Measurements from ENCODE around the gene NSA2. TPM values are rescaled to one million over a fixed set of nuclear protein-coding genes. Genes with fewer than 3 reads are reported as not detected.

Gene NSA2
- total and polyA plus RNA-seq, 2 of the 13 experiments (the other 11 are each of a cell fraction or from before 2014, with no cell fraction given), result 33.0 to 101 TPM

DNA sequence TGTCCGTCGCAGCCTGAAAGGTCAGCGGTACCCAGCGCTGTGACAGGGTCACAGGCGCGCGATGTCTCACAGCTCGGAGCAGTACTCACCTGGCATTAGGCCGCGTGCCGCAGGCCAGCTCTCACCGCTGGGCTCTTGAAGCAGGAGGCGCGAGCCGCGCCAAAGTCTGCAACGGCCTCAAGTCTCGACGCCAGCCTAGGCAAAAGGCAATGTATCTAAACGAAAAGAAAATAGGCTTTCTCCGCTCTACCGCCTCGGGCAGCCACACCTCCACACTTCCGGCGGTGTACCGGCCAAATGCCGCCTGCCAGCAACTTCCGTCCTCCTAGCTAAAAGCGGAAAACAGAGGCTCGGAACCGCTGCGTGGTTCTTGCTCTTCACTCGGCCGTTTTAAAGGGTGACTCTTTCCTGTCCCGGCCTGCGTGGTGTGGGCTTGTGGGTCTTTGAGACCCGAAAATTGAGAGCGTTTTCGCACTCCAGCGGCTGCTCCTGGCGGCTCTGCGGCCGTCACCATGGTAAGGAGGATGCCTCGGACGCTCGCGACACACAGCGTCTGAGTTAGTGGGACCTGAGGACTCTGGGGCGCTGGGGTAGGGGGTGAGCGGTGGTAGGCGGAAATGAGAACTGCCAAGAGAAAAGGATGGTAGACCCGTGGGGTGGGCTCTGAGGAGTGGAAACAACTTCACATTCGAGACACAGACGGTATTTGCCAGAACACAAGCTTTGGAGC is at the start of gene NSA2, which contains the start of gene GFM2 (continued):
- TF ChIP-seq, protein P1, sequence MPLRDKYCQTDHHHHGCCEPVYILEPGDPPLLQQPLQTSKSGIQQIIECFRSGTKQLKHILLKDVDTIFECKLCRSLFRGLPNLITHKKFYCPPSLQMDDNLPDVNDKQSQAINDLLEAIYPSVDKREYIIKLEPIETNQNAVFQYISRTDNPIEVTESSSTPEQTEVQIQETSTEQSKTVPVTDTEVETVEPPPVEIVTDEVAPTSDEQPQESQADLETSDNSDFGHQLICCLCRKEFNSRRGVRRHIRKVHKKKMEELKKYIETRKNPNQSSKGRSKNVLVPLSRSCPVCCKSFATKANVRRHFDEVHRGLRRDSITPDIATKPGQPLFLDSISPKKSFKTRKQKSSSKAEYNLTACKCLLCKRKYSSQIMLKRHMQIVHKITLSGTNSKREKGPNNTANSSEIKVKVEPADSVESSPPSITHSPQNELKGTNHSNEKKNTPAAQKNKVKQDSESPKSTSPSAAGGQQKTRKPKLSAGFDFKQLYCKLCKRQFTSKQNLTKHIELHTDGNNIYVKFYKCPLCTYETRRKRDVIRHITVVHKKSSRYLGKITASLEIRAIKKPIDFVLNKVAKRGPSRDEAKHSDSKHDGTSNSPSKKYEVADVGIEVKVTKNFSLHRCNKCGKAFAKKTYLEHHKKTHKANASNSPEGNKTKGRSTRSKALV (CRISPR knock-in tag; IDR thresholded peaks at IDR 0.05), result peak; percentile 69; the same call in 1 of the 2 replicates
- TF ChIP-seq ARHGAP35 (CRISPR knock-in tag; IDR thresholded peaks at IDR 0.05; ENCODE audit: borderline replicate concordance), result peak; percentile 63
- no peak for TF ChIP-seq CBX1 (IDR thresholded peaks at IDR 0.05; ENCODE audit: low read depth)
- TF ChIP-seq ZNF7 (CRISPR knock-in tag; IDR thresholded peaks at IDR 0.05), result no peak
- TF ChIP-seq, protein P2, sequence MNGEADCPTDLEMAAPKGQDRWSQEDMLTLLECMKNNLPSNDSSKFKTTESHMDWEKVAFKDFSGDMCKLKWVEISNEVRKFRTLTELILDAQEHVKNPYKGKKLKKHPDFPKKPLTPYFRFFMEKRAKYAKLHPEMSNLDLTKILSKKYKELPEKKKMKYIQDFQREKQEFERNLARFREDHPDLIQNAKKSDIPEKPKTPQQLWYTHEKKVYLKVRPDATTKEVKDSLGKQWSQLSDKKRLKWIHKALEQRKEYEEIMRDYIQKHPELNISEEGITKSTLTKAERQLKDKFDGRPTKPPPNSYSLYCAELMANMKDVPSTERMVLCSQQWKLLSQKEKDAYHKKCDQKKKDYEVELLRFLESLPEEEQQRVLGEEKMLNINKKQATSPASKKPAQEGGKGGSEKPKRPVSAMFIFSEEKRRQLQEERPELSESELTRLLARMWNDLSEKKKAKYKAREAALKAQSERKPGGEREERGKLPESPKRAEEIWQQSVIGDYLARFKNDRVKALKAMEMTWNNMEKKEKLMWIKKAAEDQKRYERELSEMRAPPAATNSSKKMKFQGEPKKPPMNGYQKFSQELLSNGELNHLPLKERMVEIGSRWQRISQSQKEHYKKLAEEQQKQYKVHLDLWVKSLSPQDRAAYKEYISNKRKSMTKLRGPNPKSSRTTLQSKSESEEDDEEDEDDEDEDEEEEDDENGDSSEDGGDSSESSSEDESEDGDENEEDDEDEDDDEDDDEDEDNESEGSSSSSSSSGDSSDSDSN (CRISPR knock-in tag; IDR thresholded peaks at IDR 0.05), result peak; percentile 92
- peak; percentile 92 for TF ChIP-seq ZFP90 (CRISPR knock-in tag; IDR thresholded peaks at IDR 0.05; ENCODE audit: borderline replicate concordance)
- no peak for TF ChIP-seq TCF12 (IDR thresholded peaks at IDR 0.05)
- no peak for TF ChIP-seq TCF12 (CRISPR knock-in tag; IDR thresholded peaks at IDR 0.05)
- no peak for TF ChIP-seq NFYC (CRISPR knock-in tag; IDR thresholded peaks at IDR 0.05)
- no peak for TF ChIP-seq FOXP1 (IDR thresholded peaks at IDR 0.05)
- peak; percentile 33; the same call in 1 of the 2 replicates for TF ChIP-seq FOXP1 (CRISPR knock-in tag; IDR thresholded peaks at IDR 0.05)
- peak; percentile 94 for TF ChIP-seq CBFB (CRISPR knock-in tag; IDR thresholded peaks at IDR 0.05)
- peak; percentile 91 for TF ChIP-seq NR2C2 (CRISPR knock-in tag; IDR thresholded peaks at IDR 0.05; ENCODE audit: borderline replicate concordance)
- TF ChIP-seq HOXA5 (CRISPR knock-in tag; IDR thresholded peaks at IDR 0.05), result peak; percentile 89
- TF ChIP-seq, protein P3, sequence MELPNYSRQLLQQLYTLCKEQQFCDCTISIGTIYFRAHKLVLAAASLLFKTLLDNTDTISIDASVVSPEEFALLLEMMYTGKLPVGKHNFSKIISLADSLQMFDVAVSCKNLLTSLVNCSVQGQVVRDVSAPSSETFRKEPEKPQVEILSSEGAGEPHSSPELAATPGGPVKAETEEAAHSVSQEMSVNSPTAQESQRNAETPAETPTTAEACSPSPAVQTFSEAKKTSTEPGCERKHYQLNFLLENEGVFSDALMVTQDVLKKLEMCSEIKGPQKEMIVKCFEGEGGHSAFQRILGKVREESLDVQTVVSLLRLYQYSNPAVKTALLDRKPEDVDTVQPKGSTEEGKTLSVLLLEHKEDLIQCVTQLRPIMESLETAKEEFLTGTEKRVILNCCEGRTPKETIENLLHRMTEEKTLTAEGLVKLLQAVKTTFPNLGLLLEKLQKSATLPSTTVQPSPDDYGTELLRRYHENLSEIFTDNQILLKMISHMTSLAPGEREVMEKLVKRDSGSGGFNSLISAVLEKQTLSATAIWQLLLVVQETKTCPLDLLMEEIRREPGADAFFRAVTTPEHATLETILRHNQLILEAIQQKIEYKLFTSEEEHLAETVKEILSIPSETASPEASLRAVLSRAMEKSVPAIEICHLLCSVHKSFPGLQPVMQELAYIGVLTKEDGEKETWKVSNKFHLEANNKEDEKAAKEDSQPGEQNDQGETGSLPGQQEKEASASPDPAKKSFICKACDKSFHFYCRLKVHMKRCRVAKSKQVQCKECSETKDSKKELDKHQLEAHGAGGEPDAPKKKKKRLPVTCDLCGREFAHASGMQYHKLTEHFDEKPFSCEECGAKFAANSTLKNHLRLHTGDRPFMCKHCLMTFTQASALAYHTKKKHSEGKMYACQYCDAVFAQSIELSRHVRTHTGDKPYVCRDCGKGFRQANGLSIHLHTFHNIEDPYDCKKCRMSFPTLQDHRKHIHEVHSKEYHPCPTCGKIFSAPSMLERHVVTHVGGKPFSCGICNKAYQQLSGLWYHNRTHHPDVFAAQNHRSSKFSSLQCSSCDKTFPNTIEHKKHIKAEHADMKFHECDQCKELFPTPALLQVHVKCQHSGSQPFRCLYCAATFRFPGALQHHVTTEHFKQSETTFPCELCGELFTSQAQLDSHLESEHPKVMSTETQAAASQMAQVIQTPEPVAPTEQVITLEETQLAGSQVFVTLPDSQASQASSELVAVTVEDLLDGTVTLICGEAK (IDR thresholded peaks at IDR 0.05), result peak; percentile 98
- TF ChIP-seq, protein P3 (CRISPR knock-in tag; IDR thresholded peaks at IDR 0.05), result peak; percentile 77
- peak; percentile 69; the same call in 1 of the 2 replicates for TF ChIP-seq ZKSCAN8 (CRISPR knock-in tag; IDR thresholded peaks at IDR 0.05; ENCODE audit: borderline replicate concordance)
- peak; percentile 91; the same call in 1 of the 2 replicates for TF ChIP-seq SALL2 (CRISPR knock-in tag; IDR thresholded peaks at IDR 0.05)
